Dendritic cell treated with granulocyte-macrophage colony-stimulating factor and Interleukin-4, amounts not matched to agents 40 ng/mL and 50 ng/mL, for 4 days (primary cell): ENCODE data around the gene CNTNAP5.

Experiments used
- H3K27ac Mint-ChIP-seq: one replicate; pipeline ENCODE4 v1.8.0; 2022; ENCODE audit warnings: mild to moderate bottlenecking, mixed read lengths
- H3K27me3 Mint-ChIP-seq: one replicate; pipeline ENCODE4 v1.8.0; 2022; ENCODE audit warnings: mild to moderate bottlenecking, mixed read lengths
- H3K36me3 Mint-ChIP-seq: one replicate; pipeline ENCODE4 v1.8.0; 2022; ENCODE audit warnings: low read depth, mixed read lengths
- H3K4me1 Mint-ChIP-seq: one replicate; pipeline ENCODE4 v1.8.0; 2022; ENCODE audit warnings: low read depth, mixed read lengths
- H3K4me3 Mint-ChIP-seq: one replicate; pipeline ENCODE4 v1.8.0; 2022; ENCODE audit warnings: mild to moderate bottlenecking, moderate library complexity, mixed read lengths
- H3K9me3 Mint-ChIP-seq: one replicate; pipeline ENCODE4 v1.8.0; 2022; ENCODE audit warnings: mixed read lengths
- intact Hi-C: fragments of 100-400 bp; cut with micrococcal nuclease; formaldehyde crosslinking; loops from one replicate; pipeline ENCODE4 v1.15.0; 2022

The CNTNAP5 gene

GRCh38 chr2:124805060-124805459 is 780.0 kb downstream of the CNTNAP5 start:
- Mint-ChIP-seq H3K27me3 (no peaks in the 10 kb centered on the region), H3K9me3 (no peaks in the 10 kb centered on the region), H3K4me1 (no peaks in the 10 kb centered on the region), H3K36me3 (no peaks in the 10 kb centered on the region), H3K27ac (no peak overlapping the region), H3K4me3 (no peak overlapping the region)
- intact Hi-C loops: loop anchor here (10.0 kb wide), 1 partner anchor 1970 kb away; no protein-coding TSS in a partner anchor

GRCh38 chr2:124810132-124810531 is 785.0 kb downstream of the CNTNAP5 start:
- Mint-ChIP-seq H3K27ac (no peak overlapping the region), H3K36me3 (no peaks in the 10 kb centered on the region), H3K9me3 (no peaks in the 10 kb centered on the region), H3K4me1 (no peaks in the 10 kb centered on the region), H3K4me3 (no peak overlapping the region), H3K27me3 (no peaks in the 10 kb centered on the region)
- intact Hi-C loops: no loop called here

GRCh38 chr2:124814968-124815745 is 790.1 kb downstream of the CNTNAP5 start:
- no peak overlapping the region for H3K4me3 Mint-ChIP-seq
- H3K9me3 Mint-ChIP-seq: no peaks in the 10 kb centered on the region
- H3K27ac Mint-ChIP-seq: no peak overlapping the region
- intact Hi-C loops: no loop called here
- no peaks in the 10 kb centered on the region for H3K27me3 Mint-ChIP-seq
- H3K4me1 Mint-ChIP-seq: no peaks in the 10 kb centered on the region
- no peaks in the 10 kb centered on the region for H3K36me3 Mint-ChIP-seq

- Mint-ChIP-seq H3K4me1 (no peaks in the 10 kb centered on the region), H3K27me3 (no peaks in the 10 kb centered on the region), H3K9me3 (no peaks in the 10 kb centered on the region), H3K27ac (no peak overlapping the region), H3K4me3 (no peak overlapping the region), H3K36me3 (no peaks in the 10 kb centered on the region)
- intact Hi-C loops: no loop called here
Observed at GRCh38 chr2:124816007-124816406, 790.9 kb downstream of the CNTNAP5 start.

- Mint-ChIP-seq H3K4me3 (no peak overlapping the region), H3K27ac (no peak overlapping the region), H3K27me3 (no peaks in the 10 kb centered on the region), H3K9me3 (peaks cover 8% of the 10 kb centered on the region), H3K4me1 (no peaks in the 10 kb centered on the region), H3K36me3 (no peaks in the 10 kb centered on the region)
- intact Hi-C loops: no loop called here
Observed at GRCh38 chr2:124822516-124822915, 797.4 kb downstream of the CNTNAP5 start.

GRCh38 chr2:124824441-124824840 is 799.4 kb downstream of the CNTNAP5 start:
- H3K27me3 Mint-ChIP-seq: no peaks in the 10 kb centered on the region
- no peaks in the 10 kb centered on the region for H3K36me3 Mint-ChIP-seq
- H3K9me3 Mint-ChIP-seq: peaks cover 15% of the 10 kb centered on the region
- no peak overlapping the region for H3K4me3 Mint-ChIP-seq
- no peaks in the 10 kb centered on the region for H3K4me1 Mint-ChIP-seq
- no peak overlapping the region for H3K27ac Mint-ChIP-seq
- intact Hi-C loops: no loop called here

- H3K4me3 Mint-ChIP-seq: no peak overlapping the region
- no peak overlapping the region for H3K27ac Mint-ChIP-seq
- no peaks in the 10 kb centered on the region for H3K27me3 Mint-ChIP-seq
- H3K9me3 Mint-ChIP-seq: peaks cover 15% of the 10 kb centered on the region
- H3K4me1 Mint-ChIP-seq: no peaks in the 10 kb centered on the region
- H3K36me3 Mint-ChIP-seq: no peaks in the 10 kb centered on the region
- intact Hi-C loops: no loop called here
Observed at GRCh38 chr2:124832521-124832920, 807.4 kb downstream of the CNTNAP5 start.

- Mint-ChIP-seq H3K4me1 (no peaks in the 10 kb centered on the region), H3K36me3 (no peaks in the 10 kb centered on the region), H3K4me3 (no peak overlapping the region), H3K27ac (no peak overlapping the region), H3K9me3 (peaks cover 10% of the 10 kb centered on the region), H3K27me3 (no peaks in the 10 kb centered on the region)
- intact Hi-C loops: no loop called here
Observed at GRCh38 chr2:124834331-124834730, 809.2 kb downstream of the CNTNAP5 start.

GRCh38 chr2:124835331-124835730 is 810.2 kb downstream of the CNTNAP5 start:
- H3K27ac Mint-ChIP-seq: no peak overlapping the region
- H3K4me3 Mint-ChIP-seq: no peak overlapping the region
- H3K9me3 Mint-ChIP-seq: peaks cover 20% of the 10 kb centered on the region
- H3K36me3 Mint-ChIP-seq: no peaks in the 10 kb centered on the region
- H3K4me1 Mint-ChIP-seq: no peaks in the 10 kb centered on the region
- no peaks in the 10 kb centered on the region for H3K27me3 Mint-ChIP-seq
- intact Hi-C loops: no loop called here

GRCh38 chr2:124836416-124836815 is 811.3 kb downstream of the CNTNAP5 start:
- intact Hi-C loops: no loop called here
- no peaks in the 10 kb centered on the region for H3K4me1 Mint-ChIP-seq
- peaks cover 18% of the 10 kb centered on the region for H3K9me3 Mint-ChIP-seq
- no peaks in the 10 kb centered on the region for H3K36me3 Mint-ChIP-seq
- H3K27me3 Mint-ChIP-seq: no peaks in the 10 kb centered on the region
- H3K4me3 Mint-ChIP-seq: no peak overlapping the region
- H3K27ac Mint-ChIP-seq: no peak overlapping the region

- H3K27me3 Mint-ChIP-seq: no peaks in the 10 kb centered on the region
- peaks cover 20% of the 10 kb centered on the region for H3K9me3 Mint-ChIP-seq
- H3K36me3 Mint-ChIP-seq: no peaks in the 10 kb centered on the region
- no peaks in the 10 kb centered on the region for H3K4me1 Mint-ChIP-seq
- intact Hi-C loops: no loop called here
- H3K4me3 Mint-ChIP-seq: no peak overlapping the region
- H3K27ac Mint-ChIP-seq: no peak overlapping the region
Observed at GRCh38 chr2:124837496-124837895, 812.4 kb downstream of the CNTNAP5 start.

GRCh38 chr2:124838406-124838805 is 813.3 kb downstream of the CNTNAP5 start:
- Mint-ChIP-seq H3K4me3 (no peak overlapping the region), H3K4me1 (no peaks in the 10 kb centered on the region), H3K27me3 (no peaks in the 10 kb centered on the region), H3K9me3 (peaks cover 20% of the 10 kb centered on the region), H3K36me3 (no peaks in the 10 kb centered on the region), H3K27ac (no peak overlapping the region)
- intact Hi-C loops: no loop called here

GRCh38 chr2:124867247-124867646 is 842.2 kb downstream of the CNTNAP5 start:
- intact Hi-C loops: no loop called here
- no peak overlapping the region for H3K4me3 Mint-ChIP-seq
- no peaks in the 10 kb centered on the region for H3K4me1 Mint-ChIP-seq
- peaks cover 6% of the 10 kb centered on the region for H3K9me3 Mint-ChIP-seq
- H3K27me3 Mint-ChIP-seq: no peaks in the 10 kb centered on the region
- no peaks in the 10 kb centered on the region for H3K36me3 Mint-ChIP-seq
- no peak overlapping the region for H3K27ac Mint-ChIP-seq

- Mint-ChIP-seq H3K36me3 (no peaks in the 10 kb centered on the region), H3K4me3 (no peak overlapping the region), H3K27ac (no peak overlapping the region), H3K4me1 (no peaks in the 10 kb centered on the region), H3K27me3 (no peaks in the 10 kb centered on the region), H3K9me3 (no peaks in the 10 kb centered on the region)
- intact Hi-C loops: no loop called here
Observed at GRCh38 chr2:124874219-124874618, 849.1 kb downstream of the CNTNAP5 start.

GRCh38 chr2:124874676-124875075 is 849.6 kb downstream of the CNTNAP5 start:
- H3K27ac Mint-ChIP-seq: no peak overlapping the region
- H3K36me3 Mint-ChIP-seq: no peaks in the 10 kb centered on the region
- H3K9me3 Mint-ChIP-seq: no peaks in the 10 kb centered on the region
- H3K4me3 Mint-ChIP-seq: no peak overlapping the region
- intact Hi-C loops: no loop called here
- no peaks in the 10 kb centered on the region for H3K27me3 Mint-ChIP-seq
- H3K4me1 Mint-ChIP-seq: no peaks in the 10 kb centered on the region
